GM20000 (cell line): ENCODE measurements around the gene KDM7A.

ENCODE experiments used
- DNase-seq: peaks from one replicate; pipeline ENCODE4 v3.0.0; 2012; ENCODE audit warnings: low spot score
- TF ChIP-seq, protein P1 (sequence below): IDR thresholded peaks from 2 replicates; pipeline ENCODE4 v1.5.1; 2012; ENCODE audit warnings: mild to moderate bottlenecking, control low read depth; ENCODE audit errors: extremely low read depth, missing control alignments

The KDM7A gene

DNA sequence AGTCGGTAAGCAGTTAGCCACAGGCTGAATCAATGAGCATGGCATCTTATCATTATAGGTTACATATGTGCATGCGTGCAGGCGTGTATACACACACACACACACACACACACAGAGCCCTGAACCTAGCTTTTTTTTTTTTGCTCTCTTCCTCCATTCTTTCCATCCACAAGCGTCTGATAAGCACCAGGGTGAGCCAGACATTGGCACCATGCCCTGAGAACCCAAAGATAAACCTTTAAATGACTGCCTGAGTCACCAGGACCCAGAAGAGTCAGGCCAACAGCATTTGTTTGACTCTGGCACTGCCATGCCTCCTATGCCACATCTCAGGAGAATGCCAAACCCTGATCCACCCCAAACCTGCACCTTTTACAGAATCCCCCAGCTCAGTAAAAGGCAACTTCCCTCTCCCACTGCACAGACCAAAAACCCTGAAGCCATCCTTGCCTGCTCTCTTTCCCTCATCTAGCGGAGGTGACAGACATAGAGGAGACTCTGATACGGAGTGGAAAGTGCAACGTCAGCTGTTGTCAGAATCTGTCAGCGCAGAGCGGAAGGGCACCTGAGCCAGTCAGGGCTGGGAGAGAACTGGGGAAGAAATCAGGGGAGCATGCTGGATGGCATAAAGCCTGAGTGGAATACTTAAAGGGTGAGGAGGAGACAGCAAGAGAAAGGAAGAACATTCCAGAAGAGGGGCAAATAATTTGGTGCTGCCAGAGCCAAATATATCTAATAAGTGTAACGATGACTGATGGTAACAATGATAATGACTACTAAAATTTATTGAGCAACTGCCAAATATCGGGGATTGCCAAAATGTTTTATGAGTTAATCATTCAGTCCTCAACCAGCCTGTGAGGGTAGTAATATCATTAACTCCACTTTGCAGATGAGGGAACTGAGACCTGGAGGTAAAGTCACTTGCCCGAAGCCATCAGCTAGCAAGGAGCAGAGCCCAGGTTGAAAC is 117.2 kb downstream of the KDM7A start:
- no peak for DNase-seq
- TF ChIP-seq, protein P1, sequence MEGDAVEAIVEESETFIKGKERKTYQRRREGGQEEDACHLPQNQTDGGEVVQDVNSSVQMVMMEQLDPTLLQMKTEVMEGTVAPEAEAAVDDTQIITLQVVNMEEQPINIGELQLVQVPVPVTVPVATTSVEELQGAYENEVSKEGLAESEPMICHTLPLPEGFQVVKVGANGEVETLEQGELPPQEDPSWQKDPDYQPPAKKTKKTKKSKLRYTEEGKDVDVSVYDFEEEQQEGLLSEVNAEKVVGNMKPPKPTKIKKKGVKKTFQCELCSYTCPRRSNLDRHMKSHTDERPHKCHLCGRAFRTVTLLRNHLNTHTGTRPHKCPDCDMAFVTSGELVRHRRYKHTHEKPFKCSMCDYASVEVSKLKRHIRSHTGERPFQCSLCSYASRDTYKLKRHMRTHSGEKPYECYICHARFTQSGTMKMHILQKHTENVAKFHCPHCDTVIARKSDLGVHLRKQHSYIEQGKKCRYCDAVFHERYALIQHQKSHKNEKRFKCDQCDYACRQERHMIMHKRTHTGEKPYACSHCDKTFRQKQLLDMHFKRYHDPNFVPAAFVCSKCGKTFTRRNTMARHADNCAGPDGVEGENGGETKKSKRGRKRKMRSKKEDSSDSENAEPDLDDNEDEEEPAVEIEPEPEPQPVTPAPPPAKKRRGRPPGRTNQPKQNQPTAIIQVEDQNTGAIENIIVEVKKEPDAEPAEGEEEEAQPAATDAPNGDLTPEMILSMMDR = no peak

DNA sequence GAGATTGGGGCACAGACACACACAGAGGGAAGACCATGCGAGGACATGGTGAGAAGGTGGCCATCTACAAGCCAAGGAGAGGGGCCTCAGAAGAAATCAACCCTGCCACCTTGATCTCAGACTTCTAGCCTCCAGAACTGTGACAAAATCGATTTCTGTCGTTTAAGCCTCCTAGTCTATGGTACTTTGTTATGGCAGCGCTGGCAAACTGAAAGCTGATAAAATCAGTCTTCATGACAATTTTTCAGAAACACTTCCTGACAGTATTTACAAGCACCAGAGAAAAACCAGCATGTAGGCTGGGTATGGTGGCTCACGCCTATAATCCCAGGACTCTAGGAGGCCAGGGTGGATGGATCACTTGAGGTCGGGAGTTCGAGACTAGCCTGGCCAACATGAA is 118.3 kb downstream of the KDM7A start:
- DNase-seq = no peak
- TF ChIP-seq, protein P1 = no peak

DNA sequence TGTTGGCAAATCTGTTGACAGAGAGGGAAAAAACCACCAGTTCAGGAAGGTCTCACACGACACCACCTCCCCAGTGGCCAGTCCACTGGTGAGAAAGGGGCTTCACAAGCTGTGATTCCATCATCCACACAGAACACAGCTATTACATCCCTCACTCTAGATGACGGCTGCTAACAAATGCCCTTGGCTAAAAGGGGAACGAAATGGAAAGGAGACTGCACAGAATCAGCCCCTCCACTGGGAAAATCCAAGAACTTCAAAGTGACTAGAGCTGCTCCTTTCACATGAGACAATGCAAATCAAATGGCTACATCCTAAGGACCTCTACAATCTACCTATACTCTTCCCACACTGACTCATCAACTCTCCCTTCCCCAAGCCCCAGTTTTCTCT is 119.6 kb downstream of the KDM7A start:
- TF ChIP-seq, protein P1 = no peak
- DNase-seq = no peak

DNA sequence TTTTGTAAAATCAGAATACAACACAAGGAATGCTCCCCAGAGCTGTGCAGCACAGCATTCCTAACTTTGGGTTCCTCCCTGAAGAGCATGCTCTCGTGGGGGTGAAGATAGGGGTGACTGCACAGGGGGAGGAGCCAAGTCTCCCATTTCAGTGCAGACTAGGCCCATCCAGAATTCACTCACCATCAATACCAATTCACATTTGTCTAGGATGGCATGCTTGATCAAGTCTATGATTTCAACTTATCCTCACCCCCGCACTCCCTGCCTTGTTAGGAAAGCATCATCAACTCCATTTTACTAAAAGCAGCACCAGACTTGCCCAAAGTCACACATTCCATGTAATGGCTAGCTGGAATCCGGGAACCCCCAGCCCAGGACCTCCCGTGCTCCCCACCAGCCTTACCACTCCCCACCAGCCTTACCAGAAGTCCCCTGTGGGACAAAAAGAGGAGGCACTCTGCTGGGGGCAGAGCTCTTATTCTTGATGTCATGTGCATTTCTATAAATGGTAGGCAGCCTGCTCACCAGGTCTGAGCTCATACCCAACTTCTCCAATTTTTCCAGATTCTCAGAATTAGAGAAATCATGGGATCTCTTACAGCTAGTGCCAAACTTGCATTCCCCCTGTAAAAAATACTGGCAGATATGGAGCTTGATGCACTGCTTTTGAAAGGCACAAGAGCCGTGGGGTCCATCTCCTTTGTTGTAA is 120.2 kb downstream of the KDM7A start:
- TF ChIP-seq, protein P1 = no peak
- no peak for DNase-seq

DNA sequence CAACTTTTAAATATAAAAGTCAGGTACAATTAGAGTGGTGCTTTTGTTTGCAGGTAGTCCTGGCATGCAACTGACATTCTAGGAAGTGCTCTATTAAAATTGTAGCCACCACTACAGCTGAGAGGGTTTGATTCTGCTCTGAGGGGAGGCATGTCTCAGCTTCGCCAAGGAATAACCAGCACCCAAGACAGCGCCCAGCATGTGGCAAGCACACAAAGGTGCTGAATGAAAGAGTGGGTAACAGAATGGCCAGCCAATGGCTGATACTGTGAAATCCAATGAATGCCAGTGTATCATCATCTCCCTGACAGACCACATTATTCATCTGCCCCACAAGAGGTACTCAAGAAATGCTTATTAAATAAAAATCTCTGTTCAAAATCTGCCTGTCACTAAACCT is 121.0 kb downstream of the KDM7A start:
- no peak for DNase-seq
- TF ChIP-seq, protein P1 = no peak

DNA sequence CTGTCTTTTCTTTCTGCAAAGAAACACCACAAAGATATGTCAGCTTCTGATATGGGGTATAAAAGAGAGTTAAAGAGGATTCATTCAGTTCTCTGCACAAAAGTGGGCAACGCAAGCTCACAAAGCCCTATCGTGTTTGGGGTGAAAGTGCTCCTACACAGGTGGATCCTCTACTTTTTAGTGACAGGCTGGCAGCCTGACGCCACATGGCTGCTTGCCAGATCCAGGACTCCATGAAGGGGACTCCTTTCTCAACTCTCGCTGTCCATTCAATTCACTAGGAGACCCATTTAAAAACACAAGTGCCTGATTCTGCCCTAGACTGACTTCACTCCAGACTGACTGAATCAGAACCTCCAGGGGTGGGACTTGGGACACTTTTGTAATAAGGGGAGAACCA is 122.0 kb downstream of the KDM7A start:
- TF ChIP-seq, protein P1 = no peak
- no peak for DNase-seq
